Measurements from ENCODE around the gene AKAP7. TPM values are rescaled to one million over a fixed set of nuclear protein-coding genes. Genes with fewer than 3 reads are reported as not detected.
A peak's percentile ranks its signal among the peaks of the same experiment; 100 is the strongest.
"Not testable (repeated sequence)": the region's sequence is repeated elsewhere in the genome, so short reads cannot be mapped to it uniquely, and the experiment has no call there.

Gene AKAP7
- total RNA-seq: 1 to 10 TPM; 6.2 to 6.5 TPM

DNA sequence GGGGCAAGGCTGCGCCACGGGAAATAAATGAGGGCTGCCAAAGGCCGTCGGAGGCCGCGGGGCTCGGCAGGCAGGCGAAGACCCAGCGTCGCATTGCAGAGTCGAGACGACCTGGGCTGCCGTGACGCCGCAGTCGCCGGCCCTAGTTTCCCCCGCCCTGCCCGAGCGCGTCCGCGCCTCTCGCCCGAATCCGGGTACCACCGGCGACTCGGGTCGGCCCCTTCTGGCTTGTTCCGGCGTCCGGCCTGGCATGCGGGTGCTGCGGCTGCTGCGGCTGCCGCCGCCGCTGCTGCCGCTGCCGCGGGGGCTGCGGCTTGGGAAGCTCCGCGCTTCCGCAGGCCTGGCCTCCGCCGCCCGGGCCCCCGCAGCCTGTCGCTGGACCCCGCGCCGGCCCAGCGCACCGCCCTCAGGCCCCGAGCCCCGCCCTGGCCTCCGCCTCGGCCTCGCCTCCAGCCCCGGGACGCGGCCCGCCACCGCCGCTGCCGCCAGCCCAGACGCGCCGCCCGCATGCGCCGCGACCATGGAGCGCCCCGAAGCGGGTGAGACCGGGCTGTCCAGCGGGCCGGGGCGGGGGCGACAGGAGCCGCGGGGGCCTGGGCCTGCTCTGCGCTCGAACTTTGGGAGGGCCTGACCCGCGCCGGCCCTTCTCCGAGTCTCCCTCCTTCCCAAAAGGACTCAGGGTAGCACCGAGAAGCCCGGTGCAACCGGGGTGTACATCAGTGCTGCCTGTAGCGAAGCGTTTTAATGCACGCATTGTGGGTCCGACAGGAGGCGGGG, at the start of gene AKAP7:
TSS of gene AKAP7 (plus strand) at position 224 of the 777 bp plus-strand sequence. CDS start at position 521, 297 bp downstream.
- H3K36me3 Mint-ChIP-seq (ENCODE audit: low read depth): no peaks in the 10 kb centered on the region
- peak within 1 kb of the TSS; percentile 86 for H3K4me3 Mint-ChIP-seq
- H3K27me3 Mint-ChIP-seq: no peaks in the 10 kb centered on the region
- ATAC-seq (peak; percentile 82), DNase-seq (peak; percentile 70)
- TF ChIP-seq, protein P1, sequence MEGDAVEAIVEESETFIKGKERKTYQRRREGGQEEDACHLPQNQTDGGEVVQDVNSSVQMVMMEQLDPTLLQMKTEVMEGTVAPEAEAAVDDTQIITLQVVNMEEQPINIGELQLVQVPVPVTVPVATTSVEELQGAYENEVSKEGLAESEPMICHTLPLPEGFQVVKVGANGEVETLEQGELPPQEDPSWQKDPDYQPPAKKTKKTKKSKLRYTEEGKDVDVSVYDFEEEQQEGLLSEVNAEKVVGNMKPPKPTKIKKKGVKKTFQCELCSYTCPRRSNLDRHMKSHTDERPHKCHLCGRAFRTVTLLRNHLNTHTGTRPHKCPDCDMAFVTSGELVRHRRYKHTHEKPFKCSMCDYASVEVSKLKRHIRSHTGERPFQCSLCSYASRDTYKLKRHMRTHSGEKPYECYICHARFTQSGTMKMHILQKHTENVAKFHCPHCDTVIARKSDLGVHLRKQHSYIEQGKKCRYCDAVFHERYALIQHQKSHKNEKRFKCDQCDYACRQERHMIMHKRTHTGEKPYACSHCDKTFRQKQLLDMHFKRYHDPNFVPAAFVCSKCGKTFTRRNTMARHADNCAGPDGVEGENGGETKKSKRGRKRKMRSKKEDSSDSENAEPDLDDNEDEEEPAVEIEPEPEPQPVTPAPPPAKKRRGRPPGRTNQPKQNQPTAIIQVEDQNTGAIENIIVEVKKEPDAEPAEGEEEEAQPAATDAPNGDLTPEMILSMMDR (IDR thresholded peaks at IDR 0.05): no peak
- H3K9me3 Mint-ChIP-seq: no peaks in the 10 kb centered on the region
- intact Hi-C loops (cut with micrococcal nuclease): no loop called here
- peaks cover 9% of the 10 kb centered on the region for H3K4me1 Mint-ChIP-seq (ENCODE audit: low read depth)
- ChIA-PET POLR2A (interaction anchor here (0.6 kb wide), 1 partner anchor 325 kb away, joined by 3 read pairs; no protein-coding TSS in a partner anchor), CTCF (no interaction called here)
- peak within 1 kb of the TSS; percentile 95 for H3K27ac Mint-ChIP-seq

- H3K4me3 Mint-ChIP-seq; CTCF ChIA-PET; ATAC-seq; H3K27ac Mint-ChIP-seq; POLR2A ChIA-PET; intact Hi-C loops (cut with micrococcal nuclease); H3K4me1 Mint-ChIP-seq (ENCODE audit: low read depth); H3K27me3 Mint-ChIP-seq; DNase-seq; H3K36me3 Mint-ChIP-seq (ENCODE audit: low read depth): not testable (repeated sequence)
- H3K9me3 Mint-ChIP-seq: peaks cover 11% of the 10 kb centered on the region
Observed at GRCh38 chr6:131090339-131090738, 44.9 kb upstream of the AKAP7 start.

DNA sequence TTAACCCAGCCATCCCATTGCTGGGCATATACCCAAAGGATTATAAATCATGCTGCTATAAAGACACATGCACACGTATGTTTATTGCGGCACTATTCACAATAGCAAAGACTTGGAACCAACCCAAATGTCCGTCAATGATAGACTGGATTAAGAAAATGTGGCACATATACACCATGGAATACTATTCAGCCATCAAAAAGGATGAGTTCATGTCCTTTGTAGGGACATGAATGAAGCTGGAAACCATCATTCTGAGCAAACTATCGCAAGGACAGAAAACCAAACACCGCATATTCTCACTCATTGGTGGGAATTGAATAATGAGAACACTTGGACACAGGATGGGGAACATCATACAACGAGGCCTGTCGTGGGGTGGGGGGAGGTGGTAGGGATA, 43.3 kb upstream of the AKAP7 start:
- CTCF ChIA-PET; ATAC-seq; DNase-seq; H3K4me1 Mint-ChIP-seq (ENCODE audit: low read depth); H3K27ac Mint-ChIP-seq; H3K27me3 Mint-ChIP-seq; H3K9me3 Mint-ChIP-seq; intact Hi-C loops (cut with micrococcal nuclease); POLR2A ChIA-PET; H3K4me3 Mint-ChIP-seq; H3K36me3 Mint-ChIP-seq (ENCODE audit: low read depth): not testable (repeated sequence)

DNA sequence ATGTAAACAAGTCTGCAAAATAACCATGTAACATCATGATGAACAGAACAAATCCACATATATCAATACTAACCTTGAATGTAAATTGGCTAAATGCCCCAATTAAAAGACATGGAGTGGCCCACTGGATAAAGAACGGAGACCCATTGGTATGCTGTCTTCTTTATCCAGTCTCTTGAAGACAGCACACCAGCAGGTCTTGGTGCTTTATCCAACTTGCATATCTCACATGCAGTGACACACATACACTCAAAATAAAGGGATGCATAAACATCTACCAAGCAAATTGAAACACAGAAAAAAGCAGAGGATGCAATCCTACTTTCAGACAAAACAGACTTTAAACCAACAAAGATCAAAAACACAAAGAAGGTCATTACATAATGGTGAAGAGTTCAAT, 41.9 kb upstream of the AKAP7 start:
- POLR2A ChIA-PET: no interaction called here
- ATAC-seq: no peak
- Mint-ChIP-seq H3K27ac (no peak overlapping the region), H3K27me3 (no peaks in the 10 kb centered on the region), H3K4me1 (ENCODE audit: low read depth) (no peaks in the 10 kb centered on the region), H3K36me3 (ENCODE audit: low read depth) (no peaks in the 10 kb centered on the region), H3K4me3 (no peak overlapping the region), H3K9me3 (peaks cover 7% of the 10 kb centered on the region)
- intact Hi-C loops (cut with micrococcal nuclease): no loop called here
- no peak for DNase-seq
- TF ChIP-seq, protein P1 (IDR thresholded peaks at IDR 0.05): no peak
- CTCF ChIA-PET: no interaction called here

DNA sequence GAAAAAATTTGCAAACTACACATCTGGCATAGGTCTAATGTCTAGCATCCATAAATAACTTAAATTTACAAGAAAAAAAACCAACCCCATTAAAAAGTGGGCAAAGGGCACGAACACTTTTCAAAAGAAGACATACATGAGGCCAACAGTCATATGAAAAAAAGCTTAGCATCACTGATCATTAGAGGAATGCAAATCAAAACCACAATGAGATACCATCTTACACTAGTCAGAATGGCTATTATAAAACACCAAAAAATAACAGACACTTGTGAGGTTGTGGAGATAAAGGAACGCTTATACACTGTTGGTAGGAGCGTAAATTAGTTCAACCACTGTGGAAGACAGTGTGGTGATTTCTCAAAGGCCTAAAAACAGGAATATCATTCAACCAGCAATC, 38.5 kb upstream of the AKAP7 start:
- CTCF ChIA-PET: interaction anchor here (0.7 to 2.8 kb wide), 3 partner anchors 9 to 27 kb away, joined by 3 to 6 read pairs (median 5); no protein-coding TSS in a partner anchor
- intact Hi-C loops (cut with micrococcal nuclease): no loop called here
- TF ChIP-seq, protein P1 (IDR thresholded peaks at IDR 0.05): no peak
- H3K36me3 Mint-ChIP-seq (ENCODE audit: low read depth): no peaks in the 10 kb centered on the region
- H3K27ac Mint-ChIP-seq: no peak overlapping the region
- DNase-seq (no peak), ATAC-seq (no peak)
- no peak overlapping the region for H3K4me3 Mint-ChIP-seq
- H3K4me1 Mint-ChIP-seq (ENCODE audit: low read depth): no peaks in the 10 kb centered on the region
- POLR2A ChIA-PET: no interaction called here
- H3K27me3 Mint-ChIP-seq: no peaks in the 10 kb centered on the region
- H3K9me3 Mint-ChIP-seq: peaks cover 8% of the 10 kb centered on the region

- POLR2A ChIA-PET: interaction anchor here (1.1 kb wide), 1 partner anchor 118 kb away, joined by 3 read pairs; no protein-coding TSS in a partner anchor
- DNase-seq (no peak), ATAC-seq (no peak)
- H3K27me3 Mint-ChIP-seq: no peaks in the 10 kb centered on the region
- TF ChIP-seq, protein P1 (IDR thresholded peaks at IDR 0.05): no peak
- no peaks in the 10 kb centered on the region for H3K4me1 Mint-ChIP-seq (ENCODE audit: low read depth)
- H3K4me3 Mint-ChIP-seq: no peak overlapping the region
- CTCF ChIA-PET: no interaction called here
- H3K9me3 Mint-ChIP-seq: peaks cover 3% of the 10 kb centered on the region
- intact Hi-C loops (cut with micrococcal nuclease): no loop called here
- no peaks in the 10 kb centered on the region for H3K36me3 Mint-ChIP-seq (ENCODE audit: low read depth)
- no peak overlapping the region for H3K27ac Mint-ChIP-seq
Observed at GRCh38 chr6:131101911-131102680, 33.2 kb upstream of the AKAP7 start.

Measured in activated CD8-positive, alpha-beta T cell treated with anti-CD3 and anti-CD28 coated beads for 36 hours (primary cell).